Stimulated activated CD4-positive, alpha-beta T cell treated with anti-CD3 and anti-CD28 coated beads, Interleukin-15, amount 100 ng/mL, for 1 hour (primary cell): ENCODE results near the gene FOCAD.
A peak's percentile ranks its signal among the peaks of the same experiment; 100 is the strongest.
"Not testable (repeated sequence)": the region's sequence is repeated elsewhere in the genome, so short reads cannot be mapped to it uniquely, and the experiment has no call there.

ENCODE experiments used
- DNase-seq, 2 donors: peaks; one replicate each; pipeline ENCODE4 v3.0.0-alpha.2; 2020; ENCODE audit warnings: low read depth in 1 of 2, low spot score in 1 of 2

FOCAD gene

DNA sequence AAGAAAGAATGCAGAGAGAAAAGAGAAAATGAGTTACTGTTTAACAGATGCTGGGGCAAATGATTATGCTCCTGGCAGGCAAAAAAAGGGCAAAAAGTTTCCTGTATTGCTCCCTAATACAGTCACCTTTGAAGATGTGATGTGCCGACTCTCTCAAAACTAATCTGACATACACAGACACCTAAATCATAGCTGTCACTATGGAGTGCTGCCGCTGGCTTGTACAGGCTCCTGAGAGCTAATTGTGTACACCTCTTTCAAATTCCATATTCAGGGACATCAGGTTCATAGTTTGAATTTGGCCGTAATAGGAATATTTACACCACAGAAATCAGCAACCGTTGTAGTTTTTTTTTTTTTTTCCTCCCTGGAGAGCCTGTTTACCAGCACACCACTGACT, 12.4 kb upstream of the FOCAD start:
- DNase-seq = no peak

DNA sequence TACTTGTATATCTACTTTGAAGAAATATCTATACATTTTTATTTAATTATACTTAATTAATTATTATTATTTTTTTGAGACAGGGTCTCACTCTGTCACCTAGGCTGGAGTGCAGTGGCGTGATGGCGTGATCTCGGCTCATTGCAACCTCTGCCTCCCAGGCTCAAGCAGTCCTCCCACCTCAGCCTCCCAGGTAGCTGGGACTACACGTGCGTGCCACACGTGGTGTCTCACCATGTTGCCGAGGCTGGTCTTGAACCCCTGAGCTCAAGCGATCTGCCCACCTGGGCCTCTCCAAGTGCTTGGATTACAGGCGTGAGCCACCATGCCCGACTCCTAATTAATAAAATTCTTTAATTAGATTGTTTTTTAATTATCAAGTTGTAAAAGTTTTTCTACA, 10.5 kb upstream of the FOCAD start:
- not testable (repeated sequence) for DNase-seq

DNA sequence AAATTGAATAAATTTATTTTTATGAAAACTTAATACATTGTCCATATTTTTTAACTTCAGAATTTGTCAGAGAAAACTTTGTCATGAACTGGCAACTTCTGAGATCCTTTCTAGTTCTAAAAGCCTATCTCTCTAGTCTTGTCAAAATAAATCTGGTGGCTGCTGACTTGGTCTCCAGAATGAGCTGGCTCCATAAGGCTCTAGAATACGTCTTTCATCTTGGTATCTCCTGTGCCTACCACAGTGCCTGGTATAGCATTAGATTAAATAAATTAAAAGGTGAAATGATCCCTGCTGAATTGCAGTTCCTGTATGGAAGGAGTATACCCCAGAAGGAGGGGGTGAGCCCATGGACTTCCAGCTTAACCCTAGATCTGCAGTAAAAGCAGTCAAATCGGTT, 2.6 kb upstream of the FOCAD start:
- DNase-seq = no peak

DNA sequence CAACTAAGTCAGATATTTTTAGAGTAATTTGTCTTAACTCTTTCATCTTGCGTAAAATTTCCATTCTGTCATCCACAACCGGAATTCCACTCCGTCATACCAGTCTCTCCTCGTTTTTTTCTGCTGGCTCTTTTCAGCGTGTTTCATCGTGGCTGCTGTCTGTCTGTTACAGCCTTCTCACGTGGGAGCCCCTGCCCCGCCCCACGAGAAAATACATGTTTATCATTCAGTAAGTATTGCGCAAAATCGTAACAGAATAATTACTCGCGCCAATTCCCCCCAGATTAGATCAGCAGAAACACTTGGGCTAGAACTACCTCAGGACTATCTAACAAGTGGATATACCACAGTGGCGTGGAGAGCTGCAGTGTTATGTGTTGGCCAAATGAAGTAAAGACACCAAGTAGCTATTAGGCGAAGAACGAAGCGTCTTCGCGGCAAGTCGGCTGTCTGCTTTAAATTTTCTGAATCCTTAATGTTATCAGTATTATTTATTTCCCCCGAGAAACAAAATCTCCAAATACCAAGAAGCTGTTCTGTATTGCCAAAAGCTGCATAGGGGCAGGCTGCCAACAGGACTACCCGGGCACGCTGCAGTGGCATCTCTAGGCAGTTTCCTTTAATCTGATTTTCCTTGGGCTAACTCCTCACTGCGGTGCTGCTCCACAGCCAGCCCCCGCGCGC, 566 bp upstream of the FOCAD start:
- peak; percentile 4 to 12 for DNase-seq

DNA sequence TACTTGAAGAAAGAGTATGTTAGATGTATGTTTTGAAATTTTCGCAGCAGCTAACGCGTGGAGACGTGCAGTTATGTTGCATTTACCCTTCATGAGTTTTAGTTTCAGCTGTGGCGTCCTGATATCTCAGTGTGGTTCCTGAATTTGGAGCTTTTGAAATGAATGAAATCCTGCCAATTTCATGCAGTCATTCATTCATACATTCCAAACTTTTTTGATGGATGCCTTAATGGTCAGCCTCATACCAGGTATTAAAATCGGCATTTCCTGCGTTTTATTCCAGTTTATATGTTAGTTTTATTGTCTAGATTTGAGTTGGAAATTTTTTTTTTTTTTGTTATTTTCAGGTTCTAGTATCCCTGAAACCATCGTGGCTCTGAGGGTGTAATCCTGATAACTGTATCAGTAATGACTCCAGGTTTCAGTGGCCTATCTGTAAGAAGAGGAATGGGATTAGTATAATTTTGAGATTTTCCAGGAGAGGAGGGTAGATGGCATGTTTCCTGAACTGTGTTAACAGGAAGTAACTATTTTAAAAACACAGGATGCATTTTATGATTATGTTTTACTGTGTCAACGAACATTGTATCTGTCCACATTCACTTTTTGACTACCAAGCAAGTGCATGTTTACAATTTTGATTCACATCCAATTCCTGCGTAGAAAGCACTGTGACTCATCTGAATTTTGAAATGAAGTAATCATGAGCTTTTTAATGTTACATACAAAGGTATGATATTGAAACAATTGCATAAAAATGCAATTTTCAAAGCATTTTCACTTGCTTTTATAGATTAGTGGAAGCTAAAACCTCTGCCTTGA, 1.0 kb downstream of the FOCAD start:
- no peak for DNase-seq

DNA sequence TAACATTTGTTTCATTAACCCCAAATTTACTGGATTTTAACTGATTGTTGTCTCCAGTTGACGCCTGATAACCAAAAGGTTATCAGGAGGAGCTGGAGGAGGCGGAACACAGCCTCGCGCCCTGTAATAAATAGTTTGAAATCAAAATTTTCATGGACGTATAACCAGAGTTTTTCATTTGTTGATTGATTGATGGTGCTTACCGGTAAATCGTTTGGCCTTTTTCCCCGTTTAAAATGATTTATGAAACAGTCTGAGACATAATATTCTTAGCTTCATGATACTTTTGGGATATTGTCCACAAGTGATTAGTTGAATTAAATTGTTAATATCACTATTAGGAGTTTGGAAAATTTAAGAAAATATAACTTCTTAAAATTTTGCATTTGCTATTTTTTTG, 1.7 kb downstream of the FOCAD start:
- DNase-seq = no peak

DNA sequence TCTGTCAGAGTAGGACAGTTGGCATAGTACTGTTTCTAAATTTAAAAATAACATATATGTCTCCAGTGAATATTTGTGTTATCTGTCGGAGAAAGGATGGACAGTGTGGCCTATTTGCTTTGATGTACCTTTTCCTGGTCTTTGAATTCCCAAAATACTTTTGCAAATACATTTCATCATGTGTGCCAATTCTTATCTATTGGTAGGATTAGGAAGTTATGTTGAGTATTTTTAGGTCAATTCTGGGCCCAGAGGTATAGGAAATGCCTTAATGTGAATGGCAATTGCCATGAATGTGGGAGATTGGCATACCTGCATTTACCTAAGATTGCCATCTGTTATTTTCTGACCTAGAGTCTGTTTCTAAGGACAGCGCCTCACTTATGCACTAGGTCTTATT, 5.8 kb downstream of the FOCAD start:
- DNase-seq = no peak

DNA sequence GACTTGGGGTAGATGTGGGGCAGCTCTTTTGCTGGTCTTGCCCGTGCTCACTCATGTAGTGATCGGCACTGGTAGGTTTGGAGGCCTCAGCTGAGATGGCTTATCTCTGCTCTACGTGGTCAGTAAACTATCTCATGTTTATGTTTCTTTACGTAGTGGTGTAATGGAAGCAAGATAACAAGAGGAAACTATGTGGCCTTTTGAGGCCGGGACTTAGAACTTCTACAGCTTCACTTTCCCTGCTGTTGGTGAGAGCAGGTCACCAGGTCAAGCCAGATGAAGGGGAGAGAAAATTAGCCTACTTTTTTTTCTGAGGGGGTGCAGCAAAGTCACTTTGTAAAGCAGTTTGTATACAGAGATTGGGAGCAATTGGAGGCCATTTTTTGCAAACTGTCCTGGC, 8.5 kb downstream of the FOCAD start:
- DNase-seq = no peak

DNA sequence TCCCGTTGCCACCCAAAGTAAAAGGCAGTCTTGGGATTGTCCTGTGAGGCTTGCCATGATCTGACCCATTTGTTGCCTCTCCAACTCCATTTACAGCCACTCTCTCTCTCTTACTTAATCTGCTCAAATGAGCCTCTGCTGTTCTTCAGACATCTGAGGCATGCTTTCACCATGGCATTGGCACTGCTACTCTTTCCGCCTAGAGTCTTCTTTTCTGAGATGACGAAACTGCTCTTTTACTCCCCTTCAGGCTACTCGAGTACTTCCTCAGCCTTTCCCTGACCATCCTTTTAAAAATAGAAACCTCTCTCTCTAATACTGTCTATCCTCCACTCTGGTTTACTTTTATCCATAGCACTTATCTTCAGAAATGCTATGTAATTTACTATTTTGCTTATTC, 9.0 kb downstream of the FOCAD start:
- no peak for DNase-seq

DNA sequence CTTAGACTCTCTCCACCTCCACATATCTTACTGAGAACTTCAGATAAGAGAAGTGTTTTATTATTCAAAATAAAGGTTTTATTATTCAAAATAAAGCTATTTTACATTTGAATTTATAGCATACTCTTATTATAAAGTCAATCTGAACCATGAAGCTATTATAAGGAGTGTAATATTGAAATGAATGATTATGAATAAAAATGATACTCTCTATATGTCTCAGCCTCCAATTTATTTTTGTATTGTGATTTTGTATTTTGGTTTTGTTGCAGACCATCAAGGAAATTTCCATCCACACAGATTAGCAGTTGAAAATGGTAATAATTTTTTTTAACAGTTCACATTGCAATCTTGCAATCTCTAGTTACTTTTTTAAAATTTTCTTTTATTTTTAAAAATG, 10.2 kb downstream of the FOCAD start:
- no peak for DNase-seq

DNA sequence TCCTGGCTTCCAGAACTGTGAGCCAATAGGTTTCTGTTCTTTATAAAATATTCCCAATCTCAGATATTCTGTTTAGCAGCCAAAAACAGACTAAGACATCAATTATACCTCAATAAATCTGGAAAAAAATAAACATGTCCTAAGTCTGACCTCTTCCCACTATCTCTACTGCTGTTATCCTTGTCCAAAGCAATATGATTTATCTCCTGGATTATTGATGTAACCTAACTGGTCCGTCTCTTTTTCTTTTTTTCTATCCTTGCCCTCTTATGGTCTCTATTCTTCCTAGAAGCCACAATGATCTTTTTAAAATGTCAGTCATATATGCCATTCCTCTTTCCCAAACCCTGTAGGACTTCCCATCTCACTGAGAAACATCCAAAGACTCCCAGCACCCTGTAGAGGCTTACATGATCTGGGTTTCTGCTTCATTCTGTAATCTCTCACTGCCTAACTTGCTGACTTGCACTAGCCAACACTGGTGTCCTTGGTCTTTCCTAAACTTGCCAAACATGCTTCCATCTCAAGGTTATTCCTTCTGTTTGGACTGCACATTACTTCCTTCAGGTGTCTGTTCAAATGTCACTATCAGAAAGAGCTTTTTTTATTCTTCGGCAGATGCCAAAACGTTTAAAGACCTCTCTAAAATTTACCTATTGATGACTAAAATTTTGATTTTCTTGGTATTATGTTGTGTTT, 13.1 kb downstream of the FOCAD start:
- no peak for DNase-seq

DNA sequence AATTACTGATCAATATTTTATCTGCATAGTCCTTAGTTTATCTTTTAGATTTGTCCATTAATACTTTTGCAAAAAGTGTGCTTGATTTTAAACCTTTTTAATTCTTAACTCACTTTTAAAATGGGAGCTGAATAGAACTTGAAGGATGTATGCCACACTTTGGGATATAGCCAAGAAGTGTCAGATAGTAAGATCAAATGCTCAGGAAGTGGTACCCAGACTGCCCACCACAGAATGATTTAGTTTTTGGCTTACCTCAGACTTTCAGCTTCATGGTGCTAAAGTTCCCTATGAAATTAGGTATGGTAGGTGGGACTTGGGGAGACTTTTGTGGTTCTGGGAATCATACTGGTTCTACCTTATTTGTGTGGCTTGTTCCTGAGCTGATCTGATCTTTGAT, 14.7 kb downstream of the FOCAD start:
- DNase-seq = no peak

DNA sequence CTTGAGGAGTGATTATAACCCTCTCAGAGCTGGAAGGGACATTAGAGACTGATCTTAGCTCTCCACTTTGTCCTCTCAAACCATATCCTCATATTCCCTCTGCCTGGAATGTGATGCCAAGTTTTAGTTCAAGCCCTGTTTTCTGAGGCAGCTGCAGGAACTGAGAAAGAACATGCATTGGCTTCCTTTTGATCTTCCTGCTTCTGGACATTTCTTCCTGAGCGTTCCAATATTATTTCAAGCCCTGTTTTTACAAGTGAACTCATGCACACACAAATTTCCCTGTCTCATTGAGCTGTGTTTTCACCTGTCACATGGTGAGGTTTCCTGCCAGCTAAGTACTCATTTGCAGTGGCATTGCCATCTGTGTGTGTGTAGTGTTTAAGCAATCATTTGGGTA, 17.0 kb downstream of the FOCAD start:
- no peak for DNase-seq

DNA sequence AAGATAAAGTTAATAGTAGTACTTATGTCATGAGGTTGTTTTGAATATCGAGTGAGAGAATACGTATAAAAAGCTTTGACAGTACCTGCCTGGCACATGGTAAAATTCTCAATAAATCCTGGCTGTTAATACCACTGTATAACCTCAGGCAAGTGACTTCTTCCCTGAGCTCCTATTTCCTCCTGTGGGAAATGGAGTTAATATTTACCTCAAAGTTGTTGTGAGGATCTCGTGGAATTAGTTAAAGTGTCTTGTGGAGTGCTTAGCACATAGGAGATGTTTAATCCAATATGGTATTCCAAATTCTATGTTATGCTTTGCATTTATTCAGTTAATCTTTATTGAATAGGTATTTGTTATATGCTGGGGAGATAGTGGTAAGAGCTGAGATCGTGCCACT, 18.5 kb downstream of the FOCAD start:
- DNase-seq = no peak

DNA sequence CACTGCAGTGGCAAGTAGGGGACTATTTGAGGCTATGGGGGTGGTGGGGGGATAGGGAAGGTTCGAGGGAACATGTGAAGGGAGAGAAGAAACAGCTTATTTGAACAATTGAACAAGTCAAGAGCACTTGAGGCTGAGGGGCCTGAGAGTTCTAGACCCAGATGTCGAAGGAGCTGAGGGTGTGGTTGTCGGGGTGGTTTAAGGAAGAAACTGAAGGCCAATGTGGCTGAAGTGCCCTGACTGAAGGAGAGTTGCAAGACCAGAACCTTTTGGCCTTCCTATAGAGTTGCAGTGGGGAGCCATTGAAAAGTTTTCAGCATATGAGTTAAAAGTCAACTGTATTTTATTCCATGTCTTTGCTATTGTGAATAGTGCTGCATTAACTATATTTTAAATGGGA, 19.1 kb downstream of the FOCAD start:
- no peak for DNase-seq

DNA sequence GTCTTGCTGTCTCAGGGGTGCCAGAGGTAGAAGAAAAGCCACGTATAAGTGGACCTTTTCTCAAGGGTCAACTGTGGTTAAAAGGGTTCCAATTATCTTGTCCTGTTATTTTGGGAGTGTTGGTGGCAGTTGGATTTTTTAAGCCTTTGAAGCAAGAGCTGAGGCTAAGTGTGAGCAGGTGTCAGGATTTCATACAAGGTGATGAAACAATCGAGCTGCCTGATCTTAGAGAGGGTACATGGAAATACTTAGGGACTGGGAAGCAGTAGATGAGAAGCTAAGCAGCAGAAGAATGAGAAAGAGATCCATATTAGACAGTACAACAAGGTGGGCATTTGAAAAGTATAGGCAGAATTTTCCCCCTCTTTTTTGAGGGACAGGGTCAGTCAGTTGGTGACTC, 23.6 kb downstream of the FOCAD start:
- no peak for DNase-seq

DNA sequence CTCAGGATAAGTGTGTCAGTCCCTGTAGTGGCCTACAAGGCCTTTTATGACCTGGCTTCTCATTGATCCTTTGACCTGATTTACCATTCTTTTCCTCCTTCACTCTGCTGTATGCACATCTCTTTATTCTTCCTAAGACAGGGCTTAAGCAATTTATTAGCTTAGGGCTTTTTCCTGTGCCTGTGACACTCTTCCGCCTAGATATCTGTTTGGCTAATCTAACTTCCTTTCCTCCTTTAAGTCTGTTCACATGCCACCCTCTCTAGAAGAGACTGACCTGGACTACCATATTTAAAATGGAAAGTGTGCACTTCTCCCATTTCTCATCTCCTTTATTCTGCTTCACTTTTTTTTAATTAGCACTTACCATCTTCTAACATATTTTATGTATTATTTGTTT, 29.1 kb downstream of the FOCAD start:
- no peak for DNase-seq

DNA sequence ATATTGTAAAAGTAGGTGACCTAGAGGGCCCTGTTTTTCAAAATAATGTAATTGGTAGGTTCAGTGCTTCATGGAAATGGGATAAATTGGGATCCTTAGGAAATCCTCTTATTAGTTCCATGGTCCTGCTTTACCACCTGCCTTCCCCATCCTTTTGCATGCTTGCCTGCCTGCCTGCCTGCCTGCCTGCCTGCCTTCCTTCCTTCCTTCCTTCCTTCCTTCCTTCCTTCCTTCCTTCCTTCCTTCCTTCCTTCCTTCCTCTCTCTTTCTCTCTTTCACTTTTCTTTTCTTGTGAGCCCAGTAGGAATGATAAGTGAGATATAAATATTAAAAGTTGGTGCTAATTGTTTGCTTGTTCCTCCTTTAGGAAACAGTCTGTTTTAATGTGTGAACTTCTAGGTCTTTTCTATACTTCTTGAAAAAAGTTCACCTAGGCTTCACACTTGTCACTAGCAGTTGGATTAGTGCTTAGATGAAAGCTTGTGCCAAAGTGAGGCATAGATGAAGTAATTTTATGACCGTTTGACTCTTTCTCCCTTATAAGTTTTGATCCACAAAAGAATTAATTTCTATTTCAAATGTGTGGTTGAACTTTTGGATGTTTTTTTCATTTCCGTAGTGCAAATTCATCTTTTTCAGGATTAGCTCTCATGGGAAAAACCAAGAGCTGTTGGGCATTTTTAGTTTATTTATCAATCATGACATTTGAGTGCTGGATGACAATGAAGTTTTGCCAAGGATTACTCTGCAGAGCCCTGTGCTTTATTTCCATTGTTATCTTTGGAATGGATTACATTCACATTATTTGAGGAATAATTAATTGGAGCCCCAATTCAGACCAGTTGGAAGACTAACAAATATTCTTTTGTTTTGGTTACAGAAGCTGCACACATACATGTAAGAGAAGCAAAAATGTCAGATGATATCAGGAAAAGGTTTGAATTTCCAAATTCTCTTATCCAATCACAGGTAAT, 30.7 kb downstream of the FOCAD start:
- DNase-seq = no peak

DNA sequence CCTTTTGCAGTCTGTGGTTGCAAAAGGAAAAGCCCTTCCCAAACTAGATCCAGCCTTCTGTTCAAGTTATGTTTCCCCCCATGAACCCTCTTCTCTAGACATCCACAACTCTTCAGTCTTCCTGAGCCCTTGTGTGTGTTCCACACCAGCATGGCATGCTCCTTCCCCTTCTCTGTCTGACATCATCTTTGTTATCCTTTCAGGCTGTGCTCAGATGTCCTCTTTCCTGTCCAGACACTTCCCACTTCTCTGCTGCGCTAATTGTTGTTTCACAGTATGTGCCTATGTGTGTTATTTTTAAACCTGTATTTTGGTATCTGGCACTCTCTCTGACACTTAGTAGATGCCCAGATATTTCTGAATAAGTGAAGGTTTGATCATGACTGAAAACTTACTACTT, 38.2 kb downstream of the FOCAD start:
- DNase-seq = no peak

DNA sequence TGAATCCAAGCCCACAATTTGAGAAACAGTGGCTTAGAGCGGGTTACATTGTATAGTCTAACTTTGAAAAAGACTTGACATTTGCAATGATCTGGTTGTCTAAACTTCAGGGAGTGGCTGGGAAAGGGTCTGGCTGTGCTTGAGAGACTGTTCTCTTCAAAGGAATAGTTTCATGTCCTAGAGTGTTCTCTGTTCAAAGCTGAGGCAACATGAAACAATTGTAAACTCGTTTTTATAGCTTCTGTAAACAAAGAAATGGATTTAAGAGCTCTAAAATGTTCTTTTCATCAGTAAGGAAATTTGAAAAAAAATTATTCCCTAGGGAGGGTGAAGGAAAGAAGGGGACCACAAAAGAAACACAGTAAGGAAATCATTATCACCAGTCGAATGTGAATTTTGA, 41.6 kb downstream of the FOCAD start:
- no peak for DNase-seq

DNA sequence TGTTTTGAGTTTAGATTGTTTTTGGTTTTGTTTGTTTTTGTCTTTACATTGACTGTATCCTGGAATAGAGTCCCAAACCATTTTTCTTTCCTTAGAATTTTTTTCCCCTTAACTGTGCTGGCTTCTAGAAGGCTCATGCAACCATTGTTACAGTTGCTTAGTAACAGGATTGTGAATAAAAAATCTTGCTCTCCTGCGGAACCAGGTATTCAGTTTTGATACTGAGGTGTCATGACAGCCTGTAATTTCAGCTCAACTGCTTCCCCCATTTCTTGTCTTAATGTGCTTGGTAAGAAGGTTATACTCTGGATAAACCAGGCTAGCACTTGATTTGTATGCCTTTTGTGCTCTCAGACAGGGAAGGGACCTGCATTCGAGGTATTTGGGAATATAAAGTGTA, 42.1 kb downstream of the FOCAD start:
- no peak for DNase-seq
